ENCODE results near the gene NNAT.

DNA sequence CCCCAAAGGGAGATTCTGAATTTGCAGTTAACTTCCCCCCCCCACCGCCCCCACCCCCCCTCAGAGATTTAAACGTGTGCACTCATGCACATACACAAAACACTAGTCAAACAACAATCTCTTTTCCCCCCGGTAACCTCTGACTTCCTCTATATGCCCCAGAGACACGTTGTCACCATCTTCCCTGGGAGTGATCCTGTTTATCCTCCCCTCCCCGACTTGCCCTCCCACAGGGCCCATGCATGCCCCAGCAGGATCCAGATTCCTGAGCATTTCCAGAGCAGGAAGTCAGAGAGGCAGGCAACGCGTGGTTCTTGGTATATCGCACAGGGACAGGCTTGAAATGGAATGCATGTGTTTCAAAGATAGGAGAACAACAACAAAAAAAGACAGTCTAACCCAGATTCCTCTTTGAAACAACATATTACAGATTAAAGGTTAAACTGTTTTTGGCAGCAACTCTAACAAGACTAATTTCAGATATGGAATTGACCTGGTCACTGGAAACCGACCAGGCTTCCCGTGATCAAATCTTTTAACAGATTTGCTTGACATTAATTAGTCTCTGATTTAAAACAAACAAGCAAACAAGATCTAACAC lies 5.3 kb downstream of the NNAT start:
- TF ChIP-seq, protein P1, sequence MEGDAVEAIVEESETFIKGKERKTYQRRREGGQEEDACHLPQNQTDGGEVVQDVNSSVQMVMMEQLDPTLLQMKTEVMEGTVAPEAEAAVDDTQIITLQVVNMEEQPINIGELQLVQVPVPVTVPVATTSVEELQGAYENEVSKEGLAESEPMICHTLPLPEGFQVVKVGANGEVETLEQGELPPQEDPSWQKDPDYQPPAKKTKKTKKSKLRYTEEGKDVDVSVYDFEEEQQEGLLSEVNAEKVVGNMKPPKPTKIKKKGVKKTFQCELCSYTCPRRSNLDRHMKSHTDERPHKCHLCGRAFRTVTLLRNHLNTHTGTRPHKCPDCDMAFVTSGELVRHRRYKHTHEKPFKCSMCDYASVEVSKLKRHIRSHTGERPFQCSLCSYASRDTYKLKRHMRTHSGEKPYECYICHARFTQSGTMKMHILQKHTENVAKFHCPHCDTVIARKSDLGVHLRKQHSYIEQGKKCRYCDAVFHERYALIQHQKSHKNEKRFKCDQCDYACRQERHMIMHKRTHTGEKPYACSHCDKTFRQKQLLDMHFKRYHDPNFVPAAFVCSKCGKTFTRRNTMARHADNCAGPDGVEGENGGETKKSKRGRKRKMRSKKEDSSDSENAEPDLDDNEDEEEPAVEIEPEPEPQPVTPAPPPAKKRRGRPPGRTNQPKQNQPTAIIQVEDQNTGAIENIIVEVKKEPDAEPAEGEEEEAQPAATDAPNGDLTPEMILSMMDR (IDR thresholded peaks at IDR 0.05; ENCODE audit: poor library complexity, severe bottlenecking): no peak
- no peak for TF ChIP-seq EZH2 (IDR thresholded peaks at IDR 0.05; ENCODE audit: borderline replicate concordance, insufficient read depth, low read length, poor library complexity, severe bottlenecking)
- no peak for TF ChIP-seq EP300 (conservative IDR thresholded peaks at IDR 0.05; ENCODE audit: poor library complexity, severe bottlenecking)
- no peak for TF ChIP-seq TAF1 (IDR thresholded peaks at IDR 0.05; ENCODE audit: low read depth)
- peak; percentile 31 for TF ChIP-seq RAD21 (conservative IDR thresholded peaks at IDR 0.05)

Data from neural cell (in vitro differentiated cells).